ENCODE results near the gene ABHD11. TPM values are rescaled to one million over a fixed set of nuclear protein-coding genes. Genes with fewer than 3 reads are reported as not detected.
A peak's percentile ranks its signal among the peaks of the same experiment; 100 is the strongest.

ABHD11 gene
- total and polyA plus RNA-seq, 9 of the 15 experiments (the other 6 are each of a cell fraction or from before 2014, with no cell fraction given) = 7.7 to 44.2 (median 18.9) TPM

DNA sequence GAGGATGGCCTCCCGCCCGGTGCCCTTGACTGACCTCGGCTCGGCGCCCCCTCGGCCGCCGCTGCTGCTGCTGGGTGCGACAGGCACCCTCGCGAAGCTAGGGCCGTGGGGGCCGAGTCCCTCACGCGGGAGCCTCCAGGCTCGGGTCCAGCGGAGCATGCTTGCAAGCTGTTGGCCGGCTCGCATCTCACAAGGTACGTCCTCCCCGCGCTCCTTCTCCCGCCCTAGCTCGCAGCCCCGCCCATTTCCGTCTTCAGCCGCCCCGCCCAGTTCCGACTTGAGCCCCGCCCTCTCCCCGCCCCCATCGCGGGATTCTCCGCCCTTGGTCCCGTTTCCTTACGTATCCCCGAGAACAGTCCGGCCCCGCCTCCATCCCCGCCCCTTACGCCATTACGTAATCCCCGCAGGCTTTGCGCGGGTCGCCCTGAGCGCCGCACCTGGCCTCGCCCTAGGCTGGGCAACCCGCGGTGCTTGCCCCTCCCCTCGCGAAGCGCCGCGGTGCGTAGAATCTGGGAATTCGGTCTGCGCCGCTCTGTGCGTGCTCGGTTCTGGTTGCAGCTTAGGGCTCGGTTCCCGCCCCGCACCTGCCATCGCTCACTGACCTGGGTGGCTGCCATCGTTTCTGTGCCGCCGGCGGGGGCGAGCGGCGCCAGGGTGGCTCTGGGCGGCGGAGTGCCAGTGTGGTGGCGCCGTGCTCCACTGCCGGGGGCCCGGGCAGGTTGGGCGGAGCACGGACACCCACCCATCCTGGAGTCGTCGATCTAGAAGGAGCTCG, at the start of gene ABHD11 (continued):
- TF ChIP-seq, protein P1, sequence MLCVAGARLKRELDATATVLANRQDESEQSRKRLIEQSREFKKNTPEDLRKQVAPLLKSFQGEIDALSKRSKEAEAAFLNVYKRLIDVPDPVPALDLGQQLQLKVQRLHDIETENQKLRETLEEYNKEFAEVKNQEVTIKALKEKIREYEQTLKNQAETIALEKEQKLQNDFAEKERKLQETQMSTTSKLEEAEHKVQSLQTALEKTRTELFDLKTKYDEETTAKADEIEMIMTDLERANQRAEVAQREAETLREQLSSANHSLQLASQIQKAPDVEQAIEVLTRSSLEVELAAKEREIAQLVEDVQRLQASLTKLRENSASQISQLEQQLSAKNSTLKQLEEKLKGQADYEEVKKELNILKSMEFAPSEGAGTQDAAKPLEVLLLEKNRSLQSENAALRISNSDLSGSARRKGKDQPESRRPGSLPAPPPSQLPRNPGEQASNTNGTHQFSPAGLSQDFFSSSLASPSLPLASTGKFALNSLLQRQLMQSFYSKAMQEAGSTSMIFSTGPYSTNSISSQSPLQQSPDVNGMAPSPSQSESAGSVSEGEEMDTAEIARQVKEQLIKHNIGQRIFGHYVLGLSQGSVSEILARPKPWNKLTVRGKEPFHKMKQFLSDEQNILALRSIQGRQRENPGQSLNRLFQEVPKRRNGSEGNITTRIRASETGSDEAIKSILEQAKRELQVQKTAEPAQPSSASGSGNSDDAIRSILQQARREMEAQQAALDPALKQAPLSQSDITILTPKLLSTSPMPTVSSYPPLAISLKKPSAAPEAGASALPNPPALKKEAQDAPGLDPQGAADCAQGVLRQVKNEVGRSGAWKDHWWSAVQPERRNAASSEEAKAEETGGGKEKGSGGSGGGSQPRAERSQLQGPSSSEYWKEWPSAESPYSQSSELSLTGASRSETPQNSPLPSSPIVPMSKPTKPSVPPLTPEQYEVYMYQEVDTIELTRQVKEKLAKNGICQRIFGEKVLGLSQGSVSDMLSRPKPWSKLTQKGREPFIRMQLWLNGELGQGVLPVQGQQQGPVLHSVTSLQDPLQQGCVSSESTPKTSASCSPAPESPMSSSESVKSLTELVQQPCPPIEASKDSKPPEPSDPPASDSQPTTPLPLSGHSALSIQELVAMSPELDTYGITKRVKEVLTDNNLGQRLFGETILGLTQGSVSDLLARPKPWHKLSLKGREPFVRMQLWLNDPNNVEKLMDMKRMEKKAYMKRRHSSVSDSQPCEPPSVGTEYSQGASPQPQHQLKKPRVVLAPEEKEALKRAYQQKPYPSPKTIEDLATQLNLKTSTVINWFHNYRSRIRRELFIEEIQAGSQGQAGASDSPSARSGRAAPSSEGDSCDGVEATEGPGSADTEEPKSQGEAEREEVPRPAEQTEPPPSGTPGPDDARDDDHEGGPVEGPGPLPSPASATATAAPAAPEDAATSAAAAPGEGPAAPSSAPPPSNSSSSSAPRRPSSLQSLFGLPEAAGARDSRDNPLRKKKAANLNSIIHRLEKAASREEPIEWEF (CRISPR knock-in tag; IDR thresholded peaks at IDR 0.05) = no peak
- TF ChIP-seq E2F3 (CRISPR knock-in tag; IDR thresholded peaks at IDR 0.05) (peak; percentile 68), HDAC2 (IDR thresholded peaks at IDR 0.05) (no peak), ETV1 (tag; conservative IDR thresholded peaks at IDR 0.05; ENCODE audit: low read depth) (no peak; the same call in 1 of the 2 replicates), KHSRP (IDR thresholded peaks at IDR 0.05) (no peak), ZNF445 (CRISPR knock-in tag; IDR thresholded peaks at IDR 0.05; ENCODE audit: low read depth) (no peak), TAF9B (IDR thresholded peaks at IDR 0.05; ENCODE audit: partially characterized antibody) (no peak), SP1 (CRISPR knock-in tag; IDR thresholded peaks at IDR 0.05) (peak; percentile 96), ZFP36 (IDR thresholded peaks at IDR 0.05; ENCODE audit: low read depth, low read length, partially characterized antibody) (no peak), ETS2 (tag; IDR thresholded peaks at IDR 0.05; ENCODE audit: borderline replicate concordance, poor library complexity, severe bottlenecking) (no peak), MAFF (IDR thresholded peaks at IDR 0.05; ENCODE audit: low read length) (no peak)
- TF ChIP-seq, protein P2, sequence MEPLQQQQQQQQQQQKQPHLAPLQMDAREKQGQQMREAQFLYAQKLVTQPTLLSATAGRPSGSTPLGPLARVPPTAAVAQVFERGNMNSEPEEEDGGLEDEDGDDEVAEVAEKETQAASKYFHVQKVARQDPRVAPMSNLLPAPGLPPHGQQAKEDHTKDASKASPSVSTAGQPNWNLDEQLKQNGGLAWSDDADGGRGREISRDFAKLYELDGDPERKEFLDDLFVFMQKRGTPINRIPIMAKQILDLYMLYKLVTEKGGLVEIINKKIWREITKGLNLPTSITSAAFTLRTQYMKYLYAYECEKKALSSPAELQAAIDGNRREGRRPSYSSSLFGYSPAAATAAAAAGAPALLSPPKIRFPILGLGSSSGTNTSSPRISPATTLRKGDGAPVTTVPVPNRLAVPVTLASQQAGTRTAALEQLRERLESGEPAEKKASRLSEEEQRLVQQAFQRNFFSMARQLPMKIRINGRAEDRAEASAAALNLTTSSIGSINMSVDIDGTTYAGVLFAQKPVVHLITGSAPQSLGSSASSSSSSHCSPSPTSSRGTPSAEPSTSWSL (CRISPR knock-in tag; IDR thresholded peaks at IDR 0.05; ENCODE audit: borderline replicate concordance) = 0 out of 2 replicates have a peak, but pooled peaks have one; percentile 76
- TF ChIP-seq, protein P3, sequence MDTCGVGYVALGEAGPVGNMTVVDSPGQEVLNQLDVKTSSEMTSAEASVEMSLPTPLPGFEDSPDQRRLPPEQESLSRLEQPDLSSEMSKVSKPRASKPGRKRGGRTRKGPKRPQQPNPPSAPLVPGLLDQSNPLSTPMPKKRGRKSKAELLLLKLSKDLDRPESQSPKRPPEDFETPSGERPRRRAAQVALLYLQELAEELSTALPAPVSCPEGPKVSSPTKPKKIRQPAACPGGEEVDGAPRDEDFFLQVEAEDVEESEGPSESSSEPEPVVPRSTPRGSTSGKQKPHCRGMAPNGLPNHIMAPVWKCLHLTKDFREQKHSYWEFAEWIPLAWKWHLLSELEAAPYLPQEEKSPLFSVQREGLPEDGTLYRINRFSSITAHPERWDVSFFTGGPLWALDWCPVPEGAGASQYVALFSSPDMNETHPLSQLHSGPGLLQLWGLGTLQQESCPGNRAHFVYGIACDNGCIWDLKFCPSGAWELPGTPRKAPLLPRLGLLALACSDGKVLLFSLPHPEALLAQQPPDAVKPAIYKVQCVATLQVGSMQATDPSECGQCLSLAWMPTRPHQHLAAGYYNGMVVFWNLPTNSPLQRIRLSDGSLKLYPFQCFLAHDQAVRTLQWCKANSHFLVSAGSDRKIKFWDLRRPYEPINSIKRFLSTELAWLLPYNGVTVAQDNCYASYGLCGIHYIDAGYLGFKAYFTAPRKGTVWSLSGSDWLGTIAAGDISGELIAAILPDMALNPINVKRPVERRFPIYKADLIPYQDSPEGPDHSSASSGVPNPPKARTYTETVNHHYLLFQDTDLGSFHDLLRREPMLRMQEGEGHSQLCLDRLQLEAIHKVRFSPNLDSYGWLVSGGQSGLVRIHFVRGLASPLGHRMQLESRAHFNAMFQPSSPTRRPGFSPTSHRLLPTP (IDR thresholded peaks at IDR 0.05; ENCODE audit: borderline replicate concordance, extremely low read depth, insufficient read length) = no peak
- TF ChIP-seq, protein P4, sequence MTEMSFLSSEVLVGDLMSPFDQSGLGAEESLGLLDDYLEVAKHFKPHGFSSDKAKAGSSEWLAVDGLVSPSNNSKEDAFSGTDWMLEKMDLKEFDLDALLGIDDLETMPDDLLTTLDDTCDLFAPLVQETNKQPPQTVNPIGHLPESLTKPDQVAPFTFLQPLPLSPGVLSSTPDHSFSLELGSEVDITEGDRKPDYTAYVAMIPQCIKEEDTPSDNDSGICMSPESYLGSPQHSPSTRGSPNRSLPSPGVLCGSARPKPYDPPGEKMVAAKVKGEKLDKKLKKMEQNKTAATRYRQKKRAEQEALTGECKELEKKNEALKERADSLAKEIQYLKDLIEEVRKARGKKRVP (CRISPR knock-in tag; IDR thresholded peaks at IDR 0.05) = peak; percentile 68

Measured in K562 (cell line).